NK-92 (cell line): Measurements from ENCODE around the gene FOXJ1.

ENCODE experiments used
- DNase-seq: peaks from one replicate; lab custom pipeline; 2025; ENCODE audit not compliant: unreplicated experiment; lab: John Stamatoyannopoulos, UW

The FOXJ1 gene

GRCh38 chr17:76160896-76161528, 20.0 kb upstream of the FOXJ1 start:
- DNase-seq, result no peak

DNA sequence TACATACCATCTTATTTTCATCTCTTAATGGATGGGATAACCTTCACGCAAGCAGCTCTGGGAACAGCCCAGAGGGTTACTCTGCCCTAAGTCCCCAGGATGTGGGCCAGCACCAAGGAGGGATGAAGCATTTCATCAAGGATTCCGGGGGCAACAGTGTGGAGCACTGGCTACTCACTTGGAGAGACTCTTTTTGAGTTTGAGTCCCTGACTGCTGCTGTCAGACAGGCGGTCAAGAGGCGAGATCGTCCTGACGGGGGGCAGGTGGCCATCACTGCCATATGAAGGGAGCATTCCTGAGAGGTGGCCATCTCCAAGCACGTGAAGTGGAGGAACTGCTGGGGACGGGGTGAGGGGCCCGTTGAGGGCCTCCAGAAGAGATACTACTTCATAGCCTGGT, 18.1 kb upstream of the FOXJ1 start:
- DNase-seq, result no peak

GRCh38 chr17:76157759-76158158, 16.7 kb upstream of the FOXJ1 start:
- DNase-seq, result no peak

DNA sequence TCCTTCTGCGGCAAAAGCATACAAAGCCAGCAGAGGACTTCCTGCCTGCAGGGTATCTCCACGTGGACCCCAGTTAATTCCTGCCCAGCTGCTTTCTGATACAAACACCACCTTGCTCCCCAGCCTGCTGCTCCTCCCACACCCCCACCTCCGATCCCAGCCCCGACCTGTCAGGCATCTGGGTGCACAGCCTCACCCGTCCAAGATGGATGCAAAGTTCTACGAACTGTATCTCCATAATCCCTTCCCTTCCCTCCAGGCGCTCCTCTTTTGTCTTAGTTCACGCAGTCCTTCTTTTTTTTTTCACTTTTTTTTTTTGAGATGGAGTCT, 15.6 kb upstream of the FOXJ1 start:
- no peak for DNase-seq

DNA sequence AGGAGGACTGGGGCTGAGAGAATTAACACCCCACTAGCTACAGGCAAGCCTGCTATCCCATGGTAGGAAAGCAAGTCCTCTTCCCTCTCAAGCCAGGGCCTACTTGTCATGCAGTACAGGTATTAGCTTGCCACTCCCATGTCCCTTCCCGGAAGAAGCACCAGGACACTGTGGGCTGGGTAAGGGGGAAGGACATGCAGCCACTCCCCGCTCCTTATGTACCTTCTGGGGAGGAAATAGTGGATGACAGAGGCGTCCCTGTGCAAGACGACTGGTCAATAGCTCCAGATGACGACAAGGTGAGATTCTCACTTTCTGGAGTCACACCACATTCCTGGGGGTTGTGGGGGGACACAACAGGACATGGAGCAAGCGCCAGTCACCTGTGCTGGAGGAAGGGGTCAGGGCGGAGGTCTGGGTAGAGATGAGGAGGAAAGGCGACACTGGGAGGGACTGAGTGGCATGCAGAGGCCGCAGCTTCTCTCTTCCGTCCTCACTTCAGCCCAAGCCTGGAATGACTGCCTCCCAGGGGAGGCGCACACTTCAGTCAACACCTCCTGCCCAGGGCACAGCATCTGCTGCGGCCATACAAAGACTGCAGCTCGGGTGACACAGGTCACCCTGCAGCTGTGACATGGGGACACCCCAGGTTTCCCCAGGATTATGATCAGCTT, 15.1 kb upstream of the FOXJ1 start:
- DNase-seq, result no peak

- DNase-seq, result no peak
Observed at GRCh38 chr17:76154936-76155845, 14.1 kb upstream of the FOXJ1 start.

DNA sequence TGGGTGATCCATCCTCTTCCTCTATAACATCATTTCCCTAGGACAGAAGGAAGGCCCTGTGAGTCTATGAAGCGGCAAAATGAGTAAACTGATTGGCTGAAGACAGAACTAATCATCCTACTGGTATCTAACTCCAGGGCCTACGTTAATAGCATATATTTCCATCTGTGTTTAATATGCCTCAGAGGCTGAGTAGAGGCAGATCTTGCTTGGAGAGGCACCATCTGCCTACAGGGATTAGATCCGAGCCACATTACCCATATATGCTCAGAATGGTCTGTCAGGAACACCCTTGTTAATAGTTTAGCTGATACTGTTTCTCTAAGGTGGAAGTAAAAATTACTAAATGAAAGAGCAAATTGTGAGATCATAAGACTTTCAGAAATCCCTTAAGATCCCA, 13.2 kb upstream of the FOXJ1 start:
- DNase-seq, result no peak

DNA sequence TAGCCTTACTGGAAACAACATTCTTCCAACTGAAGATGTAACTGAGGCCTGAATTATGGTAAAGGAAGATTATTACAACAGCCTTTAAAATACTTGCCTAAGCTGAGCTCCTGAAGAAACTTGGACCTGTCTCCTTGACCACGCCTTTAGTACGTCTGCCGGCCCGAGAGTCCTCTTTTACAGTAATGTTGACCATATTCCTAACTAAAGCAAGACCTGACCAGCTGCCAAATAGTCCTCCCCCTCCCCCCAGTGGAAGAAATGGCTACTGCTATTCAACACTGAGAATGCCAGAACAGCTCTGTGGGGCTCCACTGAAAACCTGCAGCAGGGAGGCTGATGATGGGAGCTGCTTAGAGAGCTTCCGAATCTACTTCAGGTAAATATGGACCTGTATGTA, 12.6 kb upstream of the FOXJ1 start:
- no peak for DNase-seq

GRCh38 chr17:76153202-76153601, 12.2 kb upstream of the FOXJ1 start:
- DNase-seq, result no peak

- DNase-seq, result no peak
Observed at GRCh38 chr17:76152591-76152990, 11.5 kb upstream of the FOXJ1 start.

DNA sequence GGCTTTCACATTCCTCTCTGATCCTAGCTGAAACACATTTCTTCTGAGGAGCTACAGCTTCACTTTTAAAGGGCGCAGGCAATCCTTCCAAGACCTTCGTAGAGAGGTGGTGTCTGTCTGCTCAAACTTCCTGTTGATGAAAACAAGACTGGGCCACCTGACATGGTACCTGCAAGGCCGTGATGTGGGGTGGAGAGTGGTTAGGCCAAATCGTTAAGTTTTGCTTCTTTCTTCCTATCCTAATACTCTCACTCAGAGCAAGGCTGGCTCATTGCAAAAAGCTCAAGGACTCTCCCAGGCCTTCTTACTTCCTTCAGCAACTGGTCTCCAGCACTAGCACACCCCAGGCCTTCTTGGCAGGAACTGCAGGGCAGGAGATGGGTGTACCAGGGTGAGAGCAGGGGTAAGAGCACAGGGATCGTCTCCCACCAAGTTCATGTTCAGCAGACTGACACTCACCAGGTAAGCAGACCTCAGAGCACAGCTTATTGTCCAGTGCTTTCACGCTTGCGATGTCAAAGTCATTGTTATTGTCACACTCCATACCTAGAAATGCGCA, 10.9 kb upstream of the FOXJ1 start:
- no peak for DNase-seq

DNA sequence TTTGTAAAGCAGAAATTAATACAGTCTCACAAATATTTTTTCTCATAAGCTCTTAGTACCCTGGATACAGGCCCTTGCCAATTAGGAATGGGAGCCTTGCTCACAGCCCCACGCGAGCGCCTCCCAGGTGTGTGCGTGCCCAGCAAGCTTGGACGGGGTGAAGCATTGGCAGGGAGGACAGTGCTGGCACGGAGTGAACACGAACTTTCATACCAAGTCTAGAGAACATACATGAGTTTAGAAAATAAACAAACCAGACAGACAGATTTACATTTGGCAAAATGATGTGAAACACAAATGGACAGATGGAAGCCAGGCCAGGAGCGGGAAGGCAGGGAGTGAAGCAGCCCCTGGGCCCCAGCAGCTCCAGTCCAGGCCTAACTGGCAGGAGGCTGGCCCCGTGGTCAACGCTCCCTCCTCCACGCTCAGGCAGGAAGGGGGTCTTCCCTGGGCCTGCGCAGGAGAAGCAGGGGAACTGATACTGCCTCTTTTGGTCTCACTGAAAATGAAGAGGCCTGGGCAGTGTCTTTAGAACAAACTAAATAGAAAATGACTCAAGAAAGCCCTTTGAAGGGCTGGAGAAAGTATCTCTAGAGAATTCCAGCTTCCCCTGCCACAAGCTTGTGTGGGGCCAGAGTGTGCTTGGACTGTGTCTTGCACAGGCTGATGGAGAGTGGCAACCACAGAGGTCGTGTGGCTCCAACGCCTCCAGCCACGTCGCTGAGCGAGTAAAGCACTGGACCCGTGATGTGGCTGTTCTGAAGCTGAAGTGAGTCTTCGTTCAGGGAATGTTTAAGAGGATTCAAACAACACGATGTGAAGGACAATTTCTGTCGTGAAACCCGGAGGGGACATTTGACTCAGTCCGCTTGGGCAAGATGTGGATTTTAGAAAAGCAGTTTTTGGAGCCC, 9.9 kb upstream of the FOXJ1 start:
- no peak for DNase-seq

GRCh38 chr17:76149214-76149613, 8.2 kb upstream of the FOXJ1 start:
- DNase-seq, result no peak

- no peak for DNase-seq
Observed at GRCh38 chr17:76148015-76148326, 6.9 kb upstream of the FOXJ1 start.

GRCh38 chr17:76147211-76148014, 6.4 kb upstream of the FOXJ1 start:
- no peak for DNase-seq

DNA sequence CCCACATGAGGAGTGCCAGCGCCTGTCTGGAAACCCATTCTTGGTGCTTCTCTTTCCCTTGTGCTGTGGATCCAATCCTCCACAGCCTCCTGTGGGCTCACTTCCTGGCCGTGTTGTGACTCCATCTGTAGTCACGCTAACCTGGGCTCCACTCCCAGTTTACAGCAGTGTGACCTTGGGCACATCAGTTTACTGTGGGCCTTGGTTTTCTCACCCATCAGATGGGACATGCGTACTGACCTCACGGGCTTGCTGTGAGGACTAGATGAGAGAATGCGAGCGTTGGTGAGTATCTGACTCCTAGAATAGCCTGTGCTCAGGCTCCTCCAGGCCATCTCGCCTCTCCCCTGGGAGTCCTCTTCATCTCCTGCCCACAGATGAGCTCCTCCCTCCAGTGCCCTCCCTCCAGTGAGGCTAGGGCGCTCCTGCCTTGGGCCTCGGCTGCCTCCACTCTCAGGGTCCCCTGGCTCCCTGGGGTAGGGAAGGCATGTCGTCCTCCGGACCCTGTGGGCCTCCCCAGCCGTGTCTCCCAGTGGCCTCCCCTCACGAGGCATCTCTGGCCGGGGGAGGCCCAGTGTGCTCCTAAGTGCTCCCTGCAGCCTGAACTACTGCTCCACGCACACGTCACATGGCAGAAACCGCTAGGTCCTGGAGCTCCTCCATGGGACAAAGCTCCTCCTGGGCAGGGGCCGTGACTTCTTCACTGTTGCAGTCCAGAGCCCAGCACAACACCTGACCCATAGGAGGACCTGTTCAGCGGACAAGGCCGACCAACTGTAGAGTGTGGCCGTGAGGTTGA, 5.2 kb upstream of the FOXJ1 start:
- no peak for DNase-seq

DNA sequence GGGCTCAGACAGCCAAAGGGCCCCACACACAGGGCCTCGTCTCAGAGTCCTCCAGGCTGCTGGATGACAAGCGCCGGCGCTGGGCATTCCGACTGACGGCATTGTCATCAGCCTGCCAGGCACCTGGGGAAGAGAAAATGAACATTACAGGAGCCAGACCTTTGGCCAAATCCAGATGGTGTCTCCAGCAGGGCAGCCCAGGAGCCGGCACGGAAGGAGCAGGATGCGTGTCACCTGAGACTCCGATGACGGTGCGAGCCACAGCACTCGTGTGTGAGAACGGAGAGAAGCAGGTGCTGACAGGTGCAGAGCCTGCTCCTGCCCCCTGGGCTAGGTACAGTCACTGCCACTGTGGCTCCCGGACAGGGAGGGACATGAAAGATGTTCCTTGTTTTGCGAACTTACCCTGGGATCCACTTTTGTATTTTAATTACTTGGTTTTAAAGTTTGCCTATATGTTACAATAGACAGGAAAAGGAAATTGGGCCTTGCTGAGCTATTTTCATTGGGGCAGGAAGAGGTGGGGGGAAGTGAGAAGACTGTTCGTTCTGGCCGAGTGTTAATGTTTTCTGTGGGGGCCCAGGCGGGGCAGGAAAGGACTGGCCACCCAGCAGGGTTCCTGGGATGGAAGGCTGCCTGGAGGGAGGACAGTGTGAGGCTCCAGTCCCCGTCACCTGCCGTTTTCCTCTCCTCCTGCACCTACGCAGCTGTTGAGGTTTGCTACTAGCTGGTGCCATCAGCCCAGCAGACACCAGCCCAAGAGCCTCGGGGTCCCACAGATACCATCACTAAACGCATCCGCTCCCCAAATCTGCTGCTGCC, 4.4 kb upstream of the FOXJ1 start:
- DNase-seq, result no peak

DNA sequence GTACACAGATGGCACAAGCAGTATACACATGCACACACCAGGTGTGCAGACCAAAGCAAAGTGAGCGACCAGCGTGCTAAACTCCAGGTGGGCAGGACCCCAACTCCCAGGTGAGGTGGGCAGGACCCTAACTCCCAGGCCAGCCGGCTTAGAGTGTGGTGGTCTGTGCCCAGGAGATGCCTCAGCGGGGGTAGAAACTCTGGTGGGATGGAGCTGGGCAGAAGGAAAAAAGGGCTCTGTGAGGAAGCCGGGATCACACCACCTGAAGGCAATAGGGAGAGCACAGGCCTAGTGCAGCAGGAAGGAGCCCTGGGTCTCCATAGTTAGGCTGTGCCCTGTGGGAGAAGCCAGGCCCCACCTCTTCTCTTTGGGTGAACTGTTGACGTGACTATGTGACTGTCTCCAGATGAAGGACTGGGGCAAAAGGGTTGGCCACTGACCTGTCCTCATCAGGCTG, 1.6 kb upstream of the FOXJ1 start:
- DNase-seq, result no peak
